ENCODE data around the gene NLRP6.
"Not testable (repeated sequence)": the region's sequence is repeated elsewhere in the genome, so short reads cannot be mapped to it uniquely, and the experiment has no call there.

NLRP6 gene

GRCh38 chr11:256952-257737, 21.1 kb upstream of the NLRP6 start:
- DNase-seq, result no peak

- DNase-seq, result no peak
Measured at GRCh38 chr11:257766-258493, 20.3 kb upstream of the NLRP6 start.

- DNase-seq, result no peak
Measured at GRCh38 chr11:259413-259812, 18.8 kb upstream of the NLRP6 start.

- DNase-seq, result no peak
Measured at GRCh38 chr11:261624-262023, 16.6 kb upstream of the NLRP6 start.

GRCh38 chr11:266676-267439, 11.3 kb upstream of the NLRP6 start:
- DNase-seq, result no peak

- no peak for DNase-seq
Measured at GRCh38 chr11:267491-267994, 10.7 kb upstream of the NLRP6 start.

- not testable (repeated sequence) for DNase-seq
Measured at GRCh38 chr11:268716-269145, 9.5 kb upstream of the NLRP6 start.

- no peak for DNase-seq
Measured at GRCh38 chr11:269146-269890, 8.9 kb upstream of the NLRP6 start.

GRCh38 chr11:270451-271318, 7.5 kb upstream of the NLRP6 start:
- no peak for DNase-seq

- no peak for DNase-seq
Measured at GRCh38 chr11:271319-271715, 6.9 kb upstream of the NLRP6 start.

- DNase-seq, result no peak
Measured at GRCh38 chr11:272195-272930, 5.8 kb upstream of the NLRP6 start.

GRCh38 chr11:272931-273198, 5.3 kb upstream of the NLRP6 start:
- DNase-seq, result no peak

- DNase-seq, result no peak
Measured at GRCh38 chr11:276219-276618, 2.0 kb upstream of the NLRP6 start.

GRCh38 chr11:279040-279965, 1.1 kb downstream of the NLRP6 start:
- DNase-seq, result no peak

- no peak for DNase-seq
Measured at GRCh38 chr11:279966-280705, 1.9 kb downstream of the NLRP6 start.

- no peak for DNase-seq
Measured at GRCh38 chr11:280706-281485, 2.7 kb downstream of the NLRP6 start.

- DNase-seq, result no peak
Measured at GRCh38 chr11:281486-282161, 3.4 kb downstream of the NLRP6 start.

GRCh38 chr11:282171-282570, 4.0 kb downstream of the NLRP6 start:
- DNase-seq, result no peak

All from fibroblast of skin of right biceps (primary cell).